Astrocyte (in vitro differentiated cells and primary cell): ENCODE results near the gene IL19. TPM values are rescaled to one million over a fixed set of nuclear protein-coding genes. Genes with fewer than 3 reads are reported as not detected.
A peak's percentile ranks its signal among the peaks of the same experiment; 100 is the strongest.

Experiments used
- DNase-seq: peaks from one replicate; pipeline ENCODE4 v3.0.0-alpha.2; 2010; ENCODE audit warnings: low read depth
- FAIRE-seq: peaks from 2 replicates; lab custom pipeline; 2011; peaks lifted over from hg19 to GRCh38; lab: Jason Lieb, UNC
- H2AFZ ChIP-seq: 2 replicates; pipeline ENCODE4 v1.6.0; 2012; ENCODE audit warnings: low read depth, low read length, inconsistent platforms
- H3K27ac ChIP-seq: 2 replicates; pipeline ENCODE4 v1.5.1; 2011; ENCODE audit warnings: low read depth, low read length, inconsistent platforms
- H3K27me3 ChIP-seq: 2 replicates; pipeline ENCODE4 v1.6.0; 2011; ENCODE audit warnings: low read length, inconsistent platforms; ENCODE audit not compliant: insufficient read depth
- H3K36me3 ChIP-seq: 2 replicates; pipeline ENCODE4 v1.5.1; 2011; ENCODE audit warnings: low read length, inconsistent platforms; ENCODE audit not compliant: insufficient read depth
- H3K4me1 ChIP-seq: 2 replicates; pipeline ENCODE4 v1.5.1; 2011; ENCODE audit warnings: low read length, inconsistent platforms; ENCODE audit not compliant: insufficient read depth
- H3K4me2 ChIP-seq: 2 replicates; pipeline ENCODE4 v1.6.0; 2012; ENCODE audit warnings: low read length, inconsistent platforms
- H3K4me3 ChIP-seq: 2 replicates; pipeline ENCODE4 v1.5.1; 2011; ENCODE audit warnings: low read depth, mild to moderate bottlenecking, low read length, inconsistent platforms; ENCODE audit not compliant: insufficient read depth
- H3K79me2 ChIP-seq: 2 replicates; pipeline ENCODE4 v1.6.0; 2012; ENCODE audit warnings: mild to moderate bottlenecking, low read length, inconsistent platforms; ENCODE audit not compliant: insufficient read depth
- H3K9ac ChIP-seq: 2 replicates; pipeline ENCODE4 v1.6.0; 2012; ENCODE audit warnings: mild to moderate bottlenecking, low read length, inconsistent platforms
- H3K9me3 ChIP-seq: 2 replicates; pipeline ENCODE4 v1.5.1; 2012; ENCODE audit warnings: low read depth, mild to moderate bottlenecking, low read length, inconsistent platforms; ENCODE audit not compliant: insufficient read depth
- H4K20me1 ChIP-seq: 2 replicates; pipeline ENCODE4 v1.6.0; 2012; ENCODE audit warnings: low read length, inconsistent platforms; ENCODE audit not compliant: insufficient read depth
- H3K27ac Mint-ChIP-seq: one replicate; pipeline ENCODE4 v1.8.0; 2021; ENCODE audit warnings: mild to moderate bottlenecking, mixed read lengths; ENCODE audit not compliant: unreplicated experiment
- H3K27me3 Mint-ChIP-seq: one replicate; pipeline ENCODE4 v1.8.0; 2021; ENCODE audit warnings: low read depth, mixed read lengths; ENCODE audit not compliant: unreplicated experiment
- H3K36me3 Mint-ChIP-seq: one replicate; pipeline ENCODE4 v1.8.0; 2021; ENCODE audit warnings: low read depth, mixed read lengths; ENCODE audit not compliant: unreplicated experiment
- H3K4me1 Mint-ChIP-seq: one replicate; pipeline ENCODE4 v1.8.0; 2021; ENCODE audit warnings: low read depth, mixed read lengths; ENCODE audit not compliant: unreplicated experiment
- H3K4me3 Mint-ChIP-seq: one replicate; pipeline ENCODE4 v1.8.0; 2021; ENCODE audit warnings: mild to moderate bottlenecking, moderate library complexity, mixed read lengths; ENCODE audit not compliant: unreplicated experiment
- H3K9me3 Mint-ChIP-seq: one replicate; pipeline ENCODE4 v1.8.0; 2021; ENCODE audit warnings: mild to moderate bottlenecking, mixed read lengths; ENCODE audit not compliant: unreplicated experiment
- EZH2 ChIP-seq: IDR thresholded peaks from 2 replicates; pipeline ENCODE4 v1.6.1; 2012; ENCODE audit warnings: mild to moderate bottlenecking, low read length, inconsistent platforms; ENCODE audit not compliant: insufficient read depth
- total RNA-seq: library from RNA; stranded (reverse); gene quantifications from 2 replicates; pipeline ENCODE4 v1.2.1, GENCODE V29; 2021
- TF ChIP-seq, protein P1 (sequence below): IDR thresholded peaks from 2 replicates; pipeline ENCODE4 v1.5.1; 2011; ENCODE audit warnings: low read depth, mild to moderate bottlenecking, inconsistent platforms, low read length, moderate library complexity; ENCODE audit not compliant: insufficient read depth

IL19 gene
- total RNA-seq, 1 donor from 2014 or later = 0.23 TPM

DNA sequence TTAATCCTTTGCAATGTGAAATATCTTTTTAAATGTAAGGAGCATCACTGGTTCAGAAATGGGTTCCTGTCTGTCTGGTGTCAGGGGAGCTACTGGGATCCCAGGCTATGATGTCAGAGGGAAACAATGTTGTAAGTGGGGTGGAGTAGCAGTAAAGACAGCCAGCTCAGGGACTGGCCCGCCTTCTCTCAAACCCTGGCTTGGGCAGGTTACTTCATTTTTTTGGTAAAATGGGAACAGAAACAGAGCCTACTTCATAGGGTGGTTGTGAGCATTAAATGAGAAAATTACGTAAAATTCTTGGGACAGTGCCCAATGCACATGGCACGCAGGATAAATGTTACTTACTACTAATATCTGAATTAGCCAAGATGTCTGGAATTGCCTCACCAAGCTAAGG, 64.1 kb downstream of the IL19 start:
- H3K9me3 ChIP-seq = no peaks in the 10 kb centered on the region
- FAIRE-seq (no peak), DNase-seq (no peak)
- H3K9ac ChIP-seq = no peak overlapping the region
- H3K27ac Mint-ChIP-seq = no peak overlapping the region
- H4K20me1 ChIP-seq = no peaks in the 10 kb centered on the region
- no peaks in the 10 kb centered on the region for H3K36me3 ChIP-seq
- no peak overlapping the region for H3K4me3 ChIP-seq
- H3K27ac ChIP-seq = no peak overlapping the region
- H3K36me3 Mint-ChIP-seq = no peaks in the 10 kb centered on the region
- no peak overlapping the region for H2AFZ ChIP-seq
- peaks cover 23% of the 10 kb centered on the region for H3K27me3 ChIP-seq
- no peaks in the 10 kb centered on the region for H3K79me2 ChIP-seq
- H3K4me2 ChIP-seq = no peak overlapping the region
- peak overlapping the region; percentile 47 for H3K4me3 Mint-ChIP-seq
- no peak for TF ChIP-seq EZH2
- peaks cover 43% of the 10 kb centered on the region for H3K4me1 Mint-ChIP-seq
- no peaks in the 10 kb centered on the region for H3K9me3 Mint-ChIP-seq
- peaks cover 10% of the 10 kb centered on the region for H3K4me1 ChIP-seq
- H3K27me3 Mint-ChIP-seq = peaks cover 11% of the 10 kb centered on the region

DNA sequence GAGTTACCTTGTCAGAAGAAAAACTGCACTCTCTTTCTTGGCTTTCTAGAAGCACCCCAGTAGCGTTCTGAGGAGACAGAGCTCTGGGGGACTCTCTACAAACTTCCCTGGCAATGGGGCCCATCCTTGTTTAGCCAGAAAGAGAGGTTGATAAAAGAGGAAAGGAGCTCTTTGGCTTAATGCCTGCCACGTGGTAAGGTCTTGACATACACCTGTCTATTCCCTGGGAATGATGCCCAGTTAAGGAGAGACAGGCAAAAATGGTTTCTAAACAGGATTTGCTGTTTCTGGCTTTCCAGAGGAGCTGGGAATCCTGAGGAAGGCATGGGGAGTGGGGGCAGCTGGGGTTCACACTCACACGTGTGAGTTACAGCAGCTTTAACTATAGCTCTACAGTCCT, 64.6 kb downstream of the IL19 start:
- peak overlapping the region; percentile 47 for H3K4me3 Mint-ChIP-seq
- peaks cover 48% of the 10 kb centered on the region for H3K4me1 Mint-ChIP-seq
- H3K27ac Mint-ChIP-seq = no peak overlapping the region
- H3K4me1 ChIP-seq = peaks cover 14% of the 10 kb centered on the region
- no peak overlapping the region for H3K4me3 ChIP-seq
- no peak for TF ChIP-seq EZH2
- TF ChIP-seq, protein P1, sequence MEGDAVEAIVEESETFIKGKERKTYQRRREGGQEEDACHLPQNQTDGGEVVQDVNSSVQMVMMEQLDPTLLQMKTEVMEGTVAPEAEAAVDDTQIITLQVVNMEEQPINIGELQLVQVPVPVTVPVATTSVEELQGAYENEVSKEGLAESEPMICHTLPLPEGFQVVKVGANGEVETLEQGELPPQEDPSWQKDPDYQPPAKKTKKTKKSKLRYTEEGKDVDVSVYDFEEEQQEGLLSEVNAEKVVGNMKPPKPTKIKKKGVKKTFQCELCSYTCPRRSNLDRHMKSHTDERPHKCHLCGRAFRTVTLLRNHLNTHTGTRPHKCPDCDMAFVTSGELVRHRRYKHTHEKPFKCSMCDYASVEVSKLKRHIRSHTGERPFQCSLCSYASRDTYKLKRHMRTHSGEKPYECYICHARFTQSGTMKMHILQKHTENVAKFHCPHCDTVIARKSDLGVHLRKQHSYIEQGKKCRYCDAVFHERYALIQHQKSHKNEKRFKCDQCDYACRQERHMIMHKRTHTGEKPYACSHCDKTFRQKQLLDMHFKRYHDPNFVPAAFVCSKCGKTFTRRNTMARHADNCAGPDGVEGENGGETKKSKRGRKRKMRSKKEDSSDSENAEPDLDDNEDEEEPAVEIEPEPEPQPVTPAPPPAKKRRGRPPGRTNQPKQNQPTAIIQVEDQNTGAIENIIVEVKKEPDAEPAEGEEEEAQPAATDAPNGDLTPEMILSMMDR = no peak
- H3K79me2 ChIP-seq = no peaks in the 10 kb centered on the region
- H2AFZ ChIP-seq = no peak overlapping the region
- peaks cover 23% of the 10 kb centered on the region for H3K27me3 ChIP-seq
- no peak for DNase-seq
- no peaks in the 10 kb centered on the region for H3K9me3 Mint-ChIP-seq
- no peaks in the 10 kb centered on the region for H3K9me3 ChIP-seq
- H3K27ac ChIP-seq = no peak overlapping the region
- H3K27me3 Mint-ChIP-seq = peaks cover 11% of the 10 kb centered on the region
- FAIRE-seq = no peak
- H3K9ac ChIP-seq = no peak overlapping the region
- no peaks in the 10 kb centered on the region for H4K20me1 ChIP-seq
- no peaks in the 10 kb centered on the region for H3K36me3 ChIP-seq
- no peaks in the 10 kb centered on the region for H3K36me3 Mint-ChIP-seq
- H3K4me2 ChIP-seq = no peak overlapping the region

- Mint-ChIP-seq H3K27me3 (peaks cover 4% of the 10 kb centered on the region), H3K36me3 (no peaks in the 10 kb centered on the region), H3K4me1 (peaks cover 51% of the 10 kb centered on the region), H3K9me3 (no peaks in the 10 kb centered on the region), H3K4me3 (no peak overlapping the region), H3K27ac (no peak overlapping the region)
- H2AFZ ChIP-seq = no peak overlapping the region
- H3K4me2 ChIP-seq = no peak overlapping the region
- peaks cover 23% of the 10 kb centered on the region for H3K27me3 ChIP-seq
- FAIRE-seq (no peak), DNase-seq (no peak)
- H4K20me1 ChIP-seq = no peaks in the 10 kb centered on the region
- H3K9me3 ChIP-seq = no peaks in the 10 kb centered on the region
- H3K79me2 ChIP-seq = no peaks in the 10 kb centered on the region
- no peak for TF ChIP-seq EZH2
- TF ChIP-seq, protein P1 = no peak
- H3K4me1 ChIP-seq = peaks cover 16% of the 10 kb centered on the region
- no peak overlapping the region for H3K27ac ChIP-seq
- H3K36me3 ChIP-seq = no peaks in the 10 kb centered on the region
- H3K4me3 ChIP-seq = no peak overlapping the region
- H3K9ac ChIP-seq = no peak overlapping the region
Observed at GRCh38 chr1:206836111-206836510, 65.5 kb downstream of the IL19 start.
